Measurements from ENCODE around the gene POLN. TPM values are rescaled to one million over a fixed set of nuclear protein-coding genes. Genes with fewer than 3 reads are reported as not detected.

The POLN gene
- total RNA-seq, 1 experiment from 2014 or later: 1.2 TPM

DNA sequence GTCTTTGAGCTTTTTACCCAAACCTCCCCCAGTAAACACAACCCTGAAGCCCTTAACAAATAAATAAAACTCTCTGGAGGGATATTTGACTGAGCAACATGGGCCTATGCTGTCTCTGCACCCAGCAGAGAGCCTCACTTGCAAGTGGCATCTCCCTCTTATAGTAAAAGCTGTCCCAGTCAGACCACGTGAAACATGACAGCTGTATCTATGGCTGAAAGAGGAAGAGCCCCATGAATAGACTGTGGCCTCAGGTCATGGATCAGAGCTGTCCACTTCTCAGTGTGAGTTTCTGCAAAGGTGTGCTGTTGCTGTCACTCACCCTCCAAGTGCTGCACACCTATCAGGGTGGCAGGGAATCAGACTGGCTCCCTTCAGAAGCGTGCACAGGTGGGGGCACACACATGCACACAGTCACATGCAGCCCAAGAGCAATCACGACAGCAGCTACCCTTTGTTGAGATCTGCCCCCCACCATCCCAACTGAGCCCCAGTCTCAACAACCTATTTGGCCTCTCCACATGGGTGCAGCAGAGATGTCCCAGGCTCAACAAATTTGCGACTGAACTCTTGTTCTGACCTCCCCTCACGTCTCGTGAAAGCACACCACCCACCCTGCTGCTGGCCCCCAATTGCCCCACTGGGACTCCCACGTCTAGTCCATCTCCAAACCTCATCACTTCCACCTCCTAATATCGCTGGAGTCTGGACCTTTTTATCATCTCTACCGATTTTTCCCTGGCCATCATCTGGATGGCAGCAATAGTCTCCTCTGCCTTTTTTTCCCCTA lies 137.2 kb downstream of the POLN start:
- POLR2A ChIA-PET: no interaction called here
- no peaks in the 10 kb centered on the region for H3K36me3 Mint-ChIP-seq (ENCODE audit: insufficient read depth, unreplicated experiment)
- no peak overlapping the region for H3K4me3 Mint-ChIP-seq (ENCODE audit: unreplicated experiment)
- no peaks in the 10 kb centered on the region for H3K4me1 ChIP-seq
- peaks cover 16% of the 10 kb centered on the region for H3K9me3 ChIP-seq
- peaks cover 19% of the 10 kb centered on the region for H3K9me3 Mint-ChIP-seq (ENCODE audit: unreplicated experiment)
- no peak overlapping the region for H3K4me3 ChIP-seq (ENCODE audit: low read depth, low read length)
- H3K36me3 ChIP-seq (ENCODE audit: control insufficient read depth, insufficient read depth, low read length): no peaks in the 10 kb centered on the region
- H3K4me1 Mint-ChIP-seq (ENCODE audit: low read depth, unreplicated experiment): no peaks in the 10 kb centered on the region
- H3K27me3 ChIP-seq (replicated peaks; ENCODE audit: control insufficient read depth, insufficient read depth, low read length): no peaks in the 10 kb centered on the region
- intact Hi-C loops (cut with micrococcal nuclease; ENCODE audit: unreplicated experiment): no loop called here
- no peak for DNase-seq
- no peak overlapping the region for H3K27ac Mint-ChIP-seq (ENCODE audit: unreplicated experiment)
- no TSS peak for BruUV-seq (replicated peaks)
- TF ChIP-seq, protein P1, sequence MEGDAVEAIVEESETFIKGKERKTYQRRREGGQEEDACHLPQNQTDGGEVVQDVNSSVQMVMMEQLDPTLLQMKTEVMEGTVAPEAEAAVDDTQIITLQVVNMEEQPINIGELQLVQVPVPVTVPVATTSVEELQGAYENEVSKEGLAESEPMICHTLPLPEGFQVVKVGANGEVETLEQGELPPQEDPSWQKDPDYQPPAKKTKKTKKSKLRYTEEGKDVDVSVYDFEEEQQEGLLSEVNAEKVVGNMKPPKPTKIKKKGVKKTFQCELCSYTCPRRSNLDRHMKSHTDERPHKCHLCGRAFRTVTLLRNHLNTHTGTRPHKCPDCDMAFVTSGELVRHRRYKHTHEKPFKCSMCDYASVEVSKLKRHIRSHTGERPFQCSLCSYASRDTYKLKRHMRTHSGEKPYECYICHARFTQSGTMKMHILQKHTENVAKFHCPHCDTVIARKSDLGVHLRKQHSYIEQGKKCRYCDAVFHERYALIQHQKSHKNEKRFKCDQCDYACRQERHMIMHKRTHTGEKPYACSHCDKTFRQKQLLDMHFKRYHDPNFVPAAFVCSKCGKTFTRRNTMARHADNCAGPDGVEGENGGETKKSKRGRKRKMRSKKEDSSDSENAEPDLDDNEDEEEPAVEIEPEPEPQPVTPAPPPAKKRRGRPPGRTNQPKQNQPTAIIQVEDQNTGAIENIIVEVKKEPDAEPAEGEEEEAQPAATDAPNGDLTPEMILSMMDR (IDR thresholded peaks at IDR 0.05; ENCODE audit: insufficient read depth in 1 of 2, low read depth in 1 of 2, low read length in 1 of 2, severe bottlenecking in 1 of 2, unreplicated experiment in 1 of 2): no peak
- CTCF ChIA-PET: no interaction called here
- no peaks in the 10 kb centered on the region for H3K27me3 Mint-ChIP-seq (ENCODE audit: insufficient read depth, unreplicated experiment)

DNA sequence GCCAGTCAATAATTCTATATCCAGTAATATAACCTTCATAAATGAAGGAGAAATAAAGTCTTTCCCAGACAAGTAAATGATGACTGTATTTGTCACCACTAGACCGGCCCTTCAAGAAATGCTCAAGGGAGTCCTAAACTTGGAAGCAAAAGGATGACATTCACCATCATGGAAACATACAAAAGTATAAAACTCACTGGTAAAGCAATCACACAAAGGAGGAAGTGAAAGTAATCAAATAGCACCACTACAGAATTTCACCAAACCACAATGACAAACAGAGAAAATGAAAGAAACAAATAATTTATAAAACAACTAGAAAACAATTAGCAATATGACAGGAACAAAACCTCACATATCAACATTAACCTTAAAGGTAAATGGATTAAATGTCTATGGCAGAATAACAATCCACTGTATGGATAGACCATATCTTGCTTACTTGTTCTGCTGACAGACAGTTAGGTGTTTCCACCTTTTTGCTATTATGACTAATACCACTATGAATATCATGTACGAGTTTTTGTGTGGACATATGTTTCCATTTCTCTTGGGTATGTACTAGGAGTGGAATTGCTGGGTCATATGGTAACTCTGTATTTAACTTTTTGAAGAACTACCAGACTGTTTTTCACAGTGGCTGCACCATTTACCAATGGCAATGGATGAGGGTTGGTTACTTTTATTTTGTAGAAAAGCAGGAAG lies 137.9 kb downstream of the POLN start:
- peaks cover 19% of the 10 kb centered on the region for H3K9me3 Mint-ChIP-seq (ENCODE audit: unreplicated experiment)
- H3K27me3 ChIP-seq (replicated peaks; ENCODE audit: control insufficient read depth, insufficient read depth, low read length): no peaks in the 10 kb centered on the region
- H3K4me3 Mint-ChIP-seq (ENCODE audit: unreplicated experiment): no peak overlapping the region
- no peak overlapping the region for H3K27ac Mint-ChIP-seq (ENCODE audit: unreplicated experiment)
- H3K4me3 ChIP-seq (ENCODE audit: low read depth, low read length): no peak overlapping the region
- no peaks in the 10 kb centered on the region for H3K4me1 Mint-ChIP-seq (ENCODE audit: low read depth, unreplicated experiment)
- CTCF ChIA-PET: no interaction called here
- TF ChIP-seq, protein P1 (IDR thresholded peaks at IDR 0.05; ENCODE audit: insufficient read depth in 1 of 2, low read depth in 1 of 2, low read length in 1 of 2, severe bottlenecking in 1 of 2, unreplicated experiment in 1 of 2): no peak
- POLR2A ChIA-PET: no interaction called here
- H3K4me1 ChIP-seq: no peaks in the 10 kb centered on the region
- intact Hi-C loops (cut with micrococcal nuclease; ENCODE audit: unreplicated experiment): no loop called here
- peaks cover 16% of the 10 kb centered on the region for H3K9me3 ChIP-seq
- BruUV-seq (replicated peaks): no TSS peak
- no peak for DNase-seq
- no peaks in the 10 kb centered on the region for H3K36me3 Mint-ChIP-seq (ENCODE audit: insufficient read depth, unreplicated experiment)
- no peaks in the 10 kb centered on the region for H3K27me3 Mint-ChIP-seq (ENCODE audit: insufficient read depth, unreplicated experiment)
- no peaks in the 10 kb centered on the region for H3K36me3 ChIP-seq (ENCODE audit: control insufficient read depth, insufficient read depth, low read length)

DNA sequence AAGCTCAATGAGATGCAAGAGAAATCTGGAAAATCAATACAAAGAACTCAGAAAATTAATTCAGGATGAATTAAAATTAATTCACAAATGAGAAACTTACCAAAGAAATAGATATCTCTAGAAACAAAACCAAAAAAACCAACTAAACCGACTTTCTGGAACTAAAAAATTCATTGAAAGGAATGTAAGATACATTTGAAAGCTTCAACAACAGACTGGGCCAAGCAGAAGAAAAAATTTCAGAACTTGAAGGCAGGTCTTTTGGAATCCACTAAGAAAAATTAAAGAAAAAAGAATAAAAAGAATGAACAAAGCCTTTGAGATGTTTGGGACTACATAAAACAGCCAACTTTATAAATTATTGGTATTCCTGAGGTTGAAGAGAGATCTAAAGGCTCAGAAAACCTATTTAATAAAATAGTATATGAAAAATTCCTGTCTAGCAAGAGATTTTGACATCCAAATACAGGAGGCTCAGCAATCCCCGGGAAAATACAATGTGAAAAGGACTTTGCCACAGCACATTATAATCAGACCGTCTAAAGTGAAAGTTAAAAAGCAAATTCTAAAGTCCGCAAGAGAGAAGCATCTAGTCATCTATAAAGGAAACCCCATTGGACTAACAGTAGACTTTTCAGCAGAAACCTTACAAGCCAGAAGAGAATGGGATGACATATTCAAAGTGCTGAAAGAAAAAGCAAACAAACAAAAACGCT lies 138.6 kb downstream of the POLN start:
- Histone ChIP-seq H3K36me3 (ENCODE audit: control insufficient read depth, insufficient read depth, low read length) (no peaks in the 10 kb centered on the region), H3K4me3 (ENCODE audit: low read depth, low read length) (no peak overlapping the region), H3K9me3 (peaks cover 16% of the 10 kb centered on the region), H3K27me3 (replicated peaks; ENCODE audit: control insufficient read depth, insufficient read depth, low read length) (no peaks in the 10 kb centered on the region), H3K4me1 (no peaks in the 10 kb centered on the region)
- ChIA-PET POLR2A (no interaction called here), CTCF (no interaction called here)
- H3K9me3 Mint-ChIP-seq (ENCODE audit: unreplicated experiment): peaks cover 19% of the 10 kb centered on the region
- no peaks in the 10 kb centered on the region for H3K36me3 Mint-ChIP-seq (ENCODE audit: insufficient read depth, unreplicated experiment)
- H3K4me3 Mint-ChIP-seq (ENCODE audit: unreplicated experiment): no peak overlapping the region
- BruUV-seq (replicated peaks): no TSS peak
- H3K27me3 Mint-ChIP-seq (ENCODE audit: insufficient read depth, unreplicated experiment): no peaks in the 10 kb centered on the region
- no peak for DNase-seq
- TF ChIP-seq, protein P1 (IDR thresholded peaks at IDR 0.05; ENCODE audit: insufficient read depth in 1 of 2, low read depth in 1 of 2, low read length in 1 of 2, severe bottlenecking in 1 of 2, unreplicated experiment in 1 of 2): no peak
- intact Hi-C loops (cut with micrococcal nuclease; ENCODE audit: unreplicated experiment): no loop called here
- H3K4me1 Mint-ChIP-seq (ENCODE audit: low read depth, unreplicated experiment): no peaks in the 10 kb centered on the region
- H3K27ac Mint-ChIP-seq (ENCODE audit: unreplicated experiment): no peak overlapping the region

Data from Caco-2 (cell line).